ENCODE measurements around the gene WIPF3.

The WIPF3 gene

DNA sequence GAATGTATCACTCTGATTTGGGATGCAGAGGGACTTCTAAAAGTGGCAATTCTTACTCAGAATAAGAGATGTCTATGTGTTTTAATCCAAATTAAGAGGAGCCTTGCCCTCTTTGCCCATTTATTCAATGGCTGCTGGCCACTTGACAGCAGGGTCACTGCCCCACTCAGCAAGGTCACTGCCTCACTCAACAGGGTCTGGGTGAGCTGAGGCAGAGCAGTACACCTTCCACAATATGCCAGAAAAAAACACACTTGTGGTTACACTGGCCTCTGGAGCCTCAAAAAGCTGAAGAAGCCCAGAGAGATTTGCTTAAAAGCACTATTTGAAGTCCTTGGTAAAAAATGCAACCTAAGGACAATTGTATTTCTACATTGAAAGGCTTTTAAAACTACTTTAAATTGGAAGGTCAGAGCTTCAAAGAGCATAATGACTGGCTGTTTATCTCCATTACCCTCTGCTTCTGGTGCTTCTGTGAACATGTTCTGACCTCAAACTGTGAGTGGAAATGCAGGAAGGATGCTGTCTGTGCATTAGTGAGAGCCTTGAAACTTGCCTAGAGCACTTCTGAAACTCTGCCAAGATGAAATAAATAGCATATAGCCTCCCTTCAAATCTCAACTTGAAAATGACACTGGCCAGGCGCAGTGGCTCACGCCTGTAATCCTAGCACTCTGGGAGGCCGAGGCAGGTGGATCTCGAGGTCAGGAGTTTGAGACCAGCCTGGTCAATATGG, 35.1 kb upstream of the WIPF3 start:
- Mint-ChIP-seq H3K36me3 (ENCODE audit: low read depth) (no peaks in the 10 kb centered on the region), H3K4me1 (peaks cover 8% of the 10 kb centered on the region), H3K9me3 (peaks cover 18% of the 10 kb centered on the region), H3K4me3 (no peak overlapping the region), H3K27me3 (ENCODE audit: low read depth, poor library complexity) (peaks cover 3% of the 10 kb centered on the region), H3K27ac (no peak overlapping the region)
- DNase-seq = no peak
- TF ChIP-seq, protein P1, sequence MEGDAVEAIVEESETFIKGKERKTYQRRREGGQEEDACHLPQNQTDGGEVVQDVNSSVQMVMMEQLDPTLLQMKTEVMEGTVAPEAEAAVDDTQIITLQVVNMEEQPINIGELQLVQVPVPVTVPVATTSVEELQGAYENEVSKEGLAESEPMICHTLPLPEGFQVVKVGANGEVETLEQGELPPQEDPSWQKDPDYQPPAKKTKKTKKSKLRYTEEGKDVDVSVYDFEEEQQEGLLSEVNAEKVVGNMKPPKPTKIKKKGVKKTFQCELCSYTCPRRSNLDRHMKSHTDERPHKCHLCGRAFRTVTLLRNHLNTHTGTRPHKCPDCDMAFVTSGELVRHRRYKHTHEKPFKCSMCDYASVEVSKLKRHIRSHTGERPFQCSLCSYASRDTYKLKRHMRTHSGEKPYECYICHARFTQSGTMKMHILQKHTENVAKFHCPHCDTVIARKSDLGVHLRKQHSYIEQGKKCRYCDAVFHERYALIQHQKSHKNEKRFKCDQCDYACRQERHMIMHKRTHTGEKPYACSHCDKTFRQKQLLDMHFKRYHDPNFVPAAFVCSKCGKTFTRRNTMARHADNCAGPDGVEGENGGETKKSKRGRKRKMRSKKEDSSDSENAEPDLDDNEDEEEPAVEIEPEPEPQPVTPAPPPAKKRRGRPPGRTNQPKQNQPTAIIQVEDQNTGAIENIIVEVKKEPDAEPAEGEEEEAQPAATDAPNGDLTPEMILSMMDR (IDR thresholded peaks at IDR 0.05) = no peak

DNA sequence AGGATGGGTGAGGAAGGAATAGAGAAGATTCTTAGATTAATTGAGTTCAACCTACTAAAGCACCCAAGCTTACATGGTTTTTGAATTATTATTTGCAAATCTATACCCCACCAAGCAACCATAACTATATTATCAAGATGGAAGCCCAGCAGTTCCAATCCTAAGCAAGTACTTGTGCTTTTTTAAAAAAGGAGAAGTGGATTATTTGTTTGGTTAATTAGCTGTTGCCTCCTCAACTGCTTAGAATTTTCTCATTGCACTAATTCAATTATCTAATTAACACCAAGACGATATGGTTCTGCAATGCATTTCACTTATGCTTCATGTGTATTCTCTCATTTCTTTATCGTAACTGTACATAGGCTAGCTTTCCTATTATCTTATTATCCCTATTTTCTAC, 27.3 kb upstream of the WIPF3 start:
- H3K4me3 Mint-ChIP-seq = no peak overlapping the region
- TF ChIP-seq, protein P1 (IDR thresholded peaks at IDR 0.05) = no peak
- H3K27ac Mint-ChIP-seq = no peak overlapping the region
- no peaks in the 10 kb centered on the region for H3K36me3 Mint-ChIP-seq (ENCODE audit: low read depth)
- H3K9me3 Mint-ChIP-seq = peaks cover 24% of the 10 kb centered on the region
- no peak for DNase-seq
- H3K27me3 Mint-ChIP-seq (ENCODE audit: low read depth, poor library complexity) = peaks cover 10% of the 10 kb centered on the region
- H3K4me1 Mint-ChIP-seq = no peaks in the 10 kb centered on the region

DNA sequence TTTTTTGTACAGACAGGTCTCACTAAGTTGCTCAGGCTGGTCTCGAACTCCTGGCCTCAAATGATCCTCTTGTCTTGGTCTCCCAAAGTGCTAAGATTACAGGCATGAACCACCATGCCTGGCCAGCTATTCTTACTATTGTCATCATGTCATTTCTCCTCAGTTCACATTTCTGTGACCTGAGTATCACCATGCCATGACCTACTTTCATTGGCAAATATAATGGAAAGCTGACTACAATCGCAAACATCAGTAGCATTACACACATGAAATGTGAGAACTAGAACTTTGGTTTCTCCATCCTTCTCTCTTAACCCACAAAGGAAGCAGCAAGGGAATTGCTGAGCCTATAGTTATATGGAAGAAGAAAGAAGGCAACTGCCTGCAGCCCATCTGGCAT, 26.0 kb upstream of the WIPF3 start:
- Mint-ChIP-seq H3K4me1 (no peaks in the 10 kb centered on the region), H3K27me3 (ENCODE audit: low read depth, poor library complexity) (peaks cover 11% of the 10 kb centered on the region), H3K4me3 (no peak overlapping the region), H3K9me3 (peaks cover 27% of the 10 kb centered on the region), H3K36me3 (ENCODE audit: low read depth) (no peaks in the 10 kb centered on the region), H3K27ac (no peak overlapping the region)
- TF ChIP-seq, protein P1 (IDR thresholded peaks at IDR 0.05) = no peak
- no peak for DNase-seq

DNA sequence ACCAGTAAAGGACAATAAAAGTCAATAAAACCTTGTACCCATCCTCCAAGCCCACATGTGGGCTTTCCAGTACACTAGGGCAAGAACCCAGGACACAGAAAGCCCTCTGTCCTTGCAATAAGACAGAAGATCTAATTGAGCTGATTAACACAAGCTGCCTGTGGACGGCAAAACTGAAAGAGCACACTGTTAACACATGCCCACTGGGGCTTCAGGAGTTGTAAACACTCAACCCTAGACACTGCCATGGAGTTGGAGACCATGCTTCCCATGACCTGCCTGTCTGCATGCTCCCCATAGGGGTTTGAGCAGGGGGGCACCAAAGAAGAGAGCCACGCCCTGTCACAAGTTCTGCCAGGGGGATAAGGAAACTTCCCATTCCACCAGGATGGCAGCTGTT, 22.6 kb upstream of the WIPF3 start:
- H3K36me3 Mint-ChIP-seq (ENCODE audit: low read depth) = no peaks in the 10 kb centered on the region
- TF ChIP-seq, protein P1 (IDR thresholded peaks at IDR 0.05) = no peak
- H3K27ac Mint-ChIP-seq = no peak overlapping the region
- H3K4me1 Mint-ChIP-seq = no peaks in the 10 kb centered on the region
- H3K27me3 Mint-ChIP-seq (ENCODE audit: low read depth, poor library complexity) = peaks cover 4% of the 10 kb centered on the region
- peaks cover 28% of the 10 kb centered on the region for H3K9me3 Mint-ChIP-seq
- no peak for DNase-seq
- H3K4me3 Mint-ChIP-seq = no peak overlapping the region

DNA sequence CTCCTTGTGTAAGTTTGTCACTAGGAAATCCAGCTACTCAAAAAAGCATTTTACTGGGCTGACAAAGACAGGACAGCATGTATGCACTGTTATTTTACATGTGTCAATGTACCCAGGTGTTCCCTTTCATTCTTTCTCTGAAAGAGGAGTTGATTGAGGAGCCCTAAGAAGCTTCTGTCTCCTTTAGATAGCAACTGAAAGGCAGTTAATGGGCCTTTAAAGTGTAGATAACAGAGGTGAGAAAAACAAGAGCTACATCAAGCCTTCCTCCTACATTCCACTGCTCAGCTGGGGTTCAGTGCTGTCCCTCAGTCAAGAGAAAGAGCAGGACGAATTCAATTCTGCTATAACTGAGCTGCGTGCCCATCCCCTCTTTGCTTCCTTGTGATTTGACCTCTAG, 12.8 kb upstream of the WIPF3 start:
- H3K4me1 Mint-ChIP-seq = no peaks in the 10 kb centered on the region
- no peaks in the 10 kb centered on the region for H3K27me3 Mint-ChIP-seq (ENCODE audit: low read depth, poor library complexity)
- DNase-seq = no peak
- H3K36me3 Mint-ChIP-seq (ENCODE audit: low read depth) = no peaks in the 10 kb centered on the region
- no peak overlapping the region for H3K27ac Mint-ChIP-seq
- no peak overlapping the region for H3K4me3 Mint-ChIP-seq
- TF ChIP-seq, protein P1 (IDR thresholded peaks at IDR 0.05) = no peak
- H3K9me3 Mint-ChIP-seq = no peaks in the 10 kb centered on the region

DNA sequence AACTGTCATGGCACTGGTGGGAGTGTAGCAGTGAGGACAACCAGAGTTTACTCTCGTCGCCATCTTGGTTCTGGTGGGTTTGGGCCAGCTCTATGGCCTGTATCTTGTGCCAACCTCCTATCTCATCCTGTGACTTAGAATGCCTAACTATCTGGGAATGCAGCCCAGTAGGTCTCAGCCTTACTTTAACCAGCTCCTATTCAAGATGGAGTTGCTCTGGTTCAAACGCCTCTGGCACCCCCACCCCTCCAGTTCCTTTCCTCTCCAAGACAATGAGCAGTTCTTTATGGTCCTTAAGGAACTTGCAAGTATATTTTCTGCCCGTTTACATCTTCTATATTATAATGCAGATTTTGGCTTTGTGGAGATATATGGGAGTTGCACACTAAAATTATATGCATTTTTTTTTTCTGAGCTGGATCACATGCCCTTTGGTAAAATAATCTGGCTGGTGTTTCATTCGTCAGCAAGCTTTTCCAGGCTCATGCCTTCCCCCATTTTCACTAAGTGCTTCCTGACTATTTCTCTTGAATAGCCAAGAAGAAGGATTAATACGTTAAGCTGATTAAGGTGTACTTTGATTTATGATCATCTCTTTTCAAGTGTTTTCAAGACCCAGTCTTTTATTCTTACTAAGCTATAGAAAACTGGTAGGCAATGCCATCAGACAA, 11.2 kb upstream of the WIPF3 start:
- TF ChIP-seq, protein P1 (IDR thresholded peaks at IDR 0.05) = no peak
- Mint-ChIP-seq H3K27me3 (ENCODE audit: low read depth, poor library complexity) (no peaks in the 10 kb centered on the region), H3K9me3 (no peaks in the 10 kb centered on the region), H3K4me3 (no peak overlapping the region), H3K27ac (no peak overlapping the region), H3K4me1 (no peaks in the 10 kb centered on the region), H3K36me3 (ENCODE audit: low read depth) (no peaks in the 10 kb centered on the region)
- DNase-seq = no peak
